IMR-90 (cell line): ENCODE data around the gene TAF3. TPM values are rescaled to one million over a fixed set of nuclear protein-coding genes. Genes with fewer than 3 reads are reported as not detected.
A peak's percentile ranks its signal among the peaks of the same experiment; 100 is the strongest.

Source experiments
- ATAC-seq: fragments of 200-7000 bp; cut with Tn5 transposase; 2 replicates; pipeline ENCODE4 v1.9.1; 2020; ENCODE audit warnings: low read depth, mild to moderate bottlenecking, moderate library complexity
- BruUV-seq: library from RNA; stranded (reverse); fragments of 400-500 nt; replicated peaks from 2 replicates; lab custom pipeline; 2021; lab: Mats Ljungman, UMichigan
- CTCF ChIA-PET: fragments of 300-600 bp; formaldehyde crosslinking; extraction: SDS; loops from one replicate; lab custom pipeline; 2021; ENCODE audit warnings: antibody characterized with exemption; lab: Yijun Ruan, JAX
- POLR2A ChIA-PET: fragments of 300-600 bp; sonication (Branson Sonifier 250); formaldehyde crosslinking; loops from one replicate; lab custom pipeline; 2022; ENCODE audit warnings: antibody characterized with exemption; ENCODE audit not compliant: unreplicated experiment; lab: Charles Lee
- DNase-seq: peaks from one replicate; pipeline ENCODE4 v3.0.0; 2013
- H2AFZ ChIP-seq: replicated peaks from 2 replicates; pipeline ENCODE3; 2013; ENCODE audit warnings: low read length, mild to moderate bottlenecking; ENCODE audit not compliant: poor library complexity
- H2AK5ac ChIP-seq: 2 replicates; pipeline ENCODE4 v1.6.1; 2013; ENCODE audit warnings: low read depth, low read length, inconsistent platforms
- H2AK9ac ChIP-seq: replicated peaks from 2 replicates; pipeline ENCODE3; 2013; ENCODE audit warnings: mild to moderate bottlenecking, low read depth, low read length, moderate library complexity; ENCODE audit not compliant: poor library complexity
- H2BK120ac ChIP-seq: 2 replicates; pipeline ENCODE4 v1.6.1; 2013; ENCODE audit warnings: low read depth, low read length, inconsistent platforms
- H2BK15ac ChIP-seq: 3 replicates; pipeline ENCODE4 v1.6.1; 2013; ENCODE audit warnings: low read depth, low read length, inconsistent platforms
- H2BK20ac ChIP-seq: 2 replicates; pipeline ENCODE4 v1.6.1; 2013; ENCODE audit warnings: low read depth, mild to moderate bottlenecking, inconsistent platforms, low read length, moderate library complexity
- H2BK5ac ChIP-seq: 2 replicates; pipeline ENCODE4 v1.6.1; 2013; ENCODE audit warnings: mild to moderate bottlenecking, low read depth, low read length, inconsistent platforms; ENCODE audit not compliant: poor library complexity, severe bottlenecking
- H3K14ac ChIP-seq: replicated peaks from 2 replicates; pipeline ENCODE4 v1.6.1; 2013; ENCODE audit warnings: low read depth, low read length, inconsistent platforms
- H3K18ac ChIP-seq: 2 replicates; pipeline ENCODE4 v1.6.1; 2013; ENCODE audit warnings: low read depth, low read length, control low read depth
- H3K23ac ChIP-seq: 2 replicates; pipeline ENCODE4 v1.6.1; 2013; ENCODE audit warnings: low read depth, low read length, inconsistent platforms
- H3K27ac ChIP-seq: 2 replicates; pipeline ENCODE4 v1.5.1; 2013; ENCODE audit warnings: mild to moderate bottlenecking, control low read depth, low read length; ENCODE audit not compliant: insufficient read depth
- H3K27me3 ChIP-seq: 2 replicates; pipeline ENCODE4 v1.6.1; 2013; ENCODE audit warnings: low read length; ENCODE audit not compliant: control insufficient read depth, insufficient read depth
- H3K36me3 ChIP-seq: 2 replicates; pipeline ENCODE4 v1.6.1; 2013; ENCODE audit warnings: low read length, mixed read lengths; ENCODE audit not compliant: control insufficient read depth, insufficient read depth
- H3K4ac ChIP-seq: 2 replicates; pipeline ENCODE4 v1.6.1; 2013; ENCODE audit warnings: low read depth, low read length, inconsistent platforms
- H3K4me1 ChIP-seq: 2 replicates; pipeline ENCODE4 v1.6.1; 2013; ENCODE audit warnings: low read length, mixed read lengths; ENCODE audit not compliant: control insufficient read depth, insufficient read depth
- H3K4me2 ChIP-seq: 2 replicates; pipeline ENCODE4 v1.6.1; 2013; ENCODE audit warnings: low read depth, mild to moderate bottlenecking, control low read depth, low read length, moderate library complexity
- H3K4me3 ChIP-seq: 2 replicates; pipeline ENCODE4 v1.5.1; 2013; ENCODE audit warnings: low read depth, mild to moderate bottlenecking, control low read depth, low read length, moderate library complexity; ENCODE audit not compliant: insufficient read depth
- H3K56ac ChIP-seq: 2 replicates; pipeline ENCODE4 v1.6.1; 2013; ENCODE audit warnings: low read length, inconsistent platforms; ENCODE audit not compliant: insufficient read depth; ENCODE audit errors: extremely low read depth
- H3K79me1 ChIP-seq, 2 experiments: 2 replicates each; pipeline ENCODE4 v1.6.1; 2013; ENCODE audit warnings: low read length in 2 of 2, inconsistent platforms in 1 of 2, low read depth in 1 of 2
- H3K9ac ChIP-seq: 2 replicates; pipeline ENCODE4 v1.6.1; 2013; ENCODE audit warnings: low read depth, low read length, control low read depth
- H3K9me1 ChIP-seq: 2 replicates; pipeline ENCODE4 v1.6.1; 2013; ENCODE audit warnings: low read length, inconsistent platforms; ENCODE audit not compliant: insufficient read depth
- H3K9me3 ChIP-seq: 2 replicates; pipeline ENCODE4 v1.6.1; 2013; ENCODE audit warnings: low read length; ENCODE audit not compliant: control insufficient read depth, insufficient read depth
- H4K20me1 ChIP-seq: 2 replicates; pipeline ENCODE4 v1.6.1; 2013; ENCODE audit warnings: low read length, inconsistent platforms; ENCODE audit not compliant: insufficient read depth
- H4K5ac ChIP-seq: 2 replicates; pipeline ENCODE4 v1.6.1; 2013; ENCODE audit warnings: mild to moderate bottlenecking, low read depth, low read length, control low read depth
- H4K8ac ChIP-seq, 2 experiments: 2 replicates each; pipeline ENCODE4 v1.6.1; 2013; ENCODE audit warnings: low read depth in 2 of 2, low read length in 2 of 2, control low read depth in 1 of 2, inconsistent platforms in 1 of 2
- H4K91ac ChIP-seq: 2 replicates; pipeline ENCODE4 v1.6.1; 2013; ENCODE audit warnings: low read depth, low read length, inconsistent platforms; ENCODE audit not compliant: insufficient read depth
- FOS ChIP-seq: fragments of 150-350 bp; IDR thresholded peaks from 2 replicates; pipeline ENCODE4 v1.6.1; 2016; ENCODE audit warnings: low read depth, low read length
- WGBS, 2 experiments: methylation state at CpG; one replicate each; pipeline versions ENCODE4 v1.1.5 to v1.1.7; 2013; ENCODE audit warnings: missing lambda C conversion rate in 2 of 2; ENCODE audit not compliant: insufficient read length in 1 of 2; ENCODE audit errors: extremely low coverage in 2 of 2; 5-methylcytosine and 5-hydroxymethylcytosine counted together
- dilution Hi-C: fragments of 300-500 bp; cut with HindIII; formaldehyde crosslinking; loops from one replicate; pipeline ENCODE4 v1.14.3; 2018; ENCODE audit warnings: low sequenced_read_pairs; ENCODE audit not compliant: unreplicated experiment
- in situ Hi-C: fragments of 300-500 bp; cut with MboI; formaldehyde crosslinking; loops from 3 replicates; pipeline ENCODE4 v1.14.3; 2019; ENCODE audit warnings: low sequenced_read_pairs, inconsistent platforms, mixed read lengths
- intact Hi-C: fragments of 100-400 bp; cut with micrococcal nuclease; formaldehyde crosslinking; loops from 2 replicates; pipeline ENCODE4 v1.10.0; 2022
- polyA plus RNA-seq, 3 experiments: library from polyadenylated mRNA; depleted of rRNA; stranded (reverse); fragments of >200 nt; gene quantifications; 2 replicates each; pipeline ENCODE4 v1.2.3, GENCODE V29; 2012; ENCODE audit warnings: low replicate concordance in 1 of 3
- total RNA-seq: library from RNA; depleted of rRNA; stranded (reverse); fragments of >200 nt; gene quantifications from 2 replicates; pipeline ENCODE4 v1.2.3, GENCODE V29; 2012
- TF ChIP-seq, protein P1 (sequence below): fragments of 150-350 bp; IDR thresholded peaks from 2 replicates; pipeline ENCODE4 v1.6.1; 2017; ENCODE audit warnings: mild to moderate bottlenecking, antibody characterized with exemption, low read length, low read depth

Gene TAF3
- total and polyA plus RNA-seq, 2 of the 4 experiments (the other 2 are of a cell fraction) = 1.4 to 2.3 TPM

DNA sequence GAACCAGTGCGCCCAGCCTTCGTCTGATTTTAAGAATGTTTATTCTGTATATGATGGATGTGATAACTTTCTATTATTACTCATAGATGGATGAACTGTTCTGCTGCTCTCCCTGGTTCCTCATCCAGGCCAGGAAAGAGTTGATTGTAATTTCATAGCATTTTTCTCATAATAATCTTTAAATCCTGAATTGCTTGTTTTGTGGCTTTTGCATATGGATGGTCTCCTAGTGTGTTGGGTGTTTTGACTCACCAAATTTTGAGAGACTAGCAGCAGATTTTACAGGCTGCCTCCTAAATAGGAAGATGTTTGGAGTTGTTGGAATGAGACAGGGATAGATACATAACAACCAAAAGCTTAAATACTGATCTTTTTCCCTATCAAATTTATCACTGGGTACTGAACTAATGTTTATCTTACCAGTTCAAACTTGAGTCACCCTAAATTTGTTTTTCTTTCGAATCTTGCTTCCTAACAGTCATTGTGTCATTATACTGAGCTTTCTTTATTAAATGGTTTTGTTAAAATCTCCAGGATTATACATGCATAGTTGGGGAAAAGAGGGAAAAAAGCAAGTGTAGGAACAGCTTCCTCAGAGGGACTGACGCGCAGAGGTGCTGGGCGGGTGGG lies 130.2 kb downstream of the TAF3 start:
- H3K9me1 ChIP-seq = peaks cover 17% of the 10 kb centered on the region
- 0 out of 2 replicates have a peak overlapping the region, but pooled peaks have one; percentile 14 for H3K56ac ChIP-seq
- peak overlapping the region; percentile 65 for H2AK5ac ChIP-seq
- peak overlapping the region; percentile 33 for H3K4me2 ChIP-seq
- peak overlapping the region; percentile 72; the same call in 2 of the 3 replicates for H2BK15ac ChIP-seq
- H3K36me3 ChIP-seq = no peaks in the 10 kb centered on the region
- peaks cover 15 to 58% of the 10 kb centered on the region in 2 experiments for H3K79me1 ChIP-seq
- 0 out of 2 replicates have a peak overlapping the region, but pooled peaks have one; percentile 2 for H3K9ac ChIP-seq
- H3K4me3 ChIP-seq = no peak overlapping the region
- H2BK20ac ChIP-seq = peak overlapping the region; percentile 88
- peak; percentile 65 for ATAC-seq
- H2BK120ac ChIP-seq = peak overlapping the region; percentile 90
- no peaks in the 10 kb centered on the region; the same call in 1 of the 2 replicates for H3K9me3 ChIP-seq
- H4K5ac ChIP-seq = peak overlapping the region; percentile 60
- dilution Hi-C loops (no loop called here), in situ Hi-C loops (no loop called here), intact Hi-C loops (loop anchor here (2.0 kb wide), 1 partner anchor 322 kb away; no protein-coding TSS in a partner anchor)
- H2AK9ac ChIP-seq = peak overlapping the region; percentile 66
- H3K14ac ChIP-seq = peak overlapping the region; percentile 37; the same call in 1 of the 2 replicates
- peak overlapping the region; percentile 67 for H4K91ac ChIP-seq
- peak; percentile 79 for DNase-seq
- H3K23ac ChIP-seq = peak overlapping the region; percentile 85; the same call in 1 of the 2 replicates
- H3K18ac ChIP-seq = peak overlapping the region; percentile 56
- H4K8ac ChIP-seq = peak overlapping the region; percentile 55 to 86; a peak in 3 of 4 replicates
- H4K20me1 ChIP-seq = no peaks in the 10 kb centered on the region
- H3K4me1 ChIP-seq = peaks cover 20% of the 10 kb centered on the region
- TF ChIP-seq, protein P1, sequence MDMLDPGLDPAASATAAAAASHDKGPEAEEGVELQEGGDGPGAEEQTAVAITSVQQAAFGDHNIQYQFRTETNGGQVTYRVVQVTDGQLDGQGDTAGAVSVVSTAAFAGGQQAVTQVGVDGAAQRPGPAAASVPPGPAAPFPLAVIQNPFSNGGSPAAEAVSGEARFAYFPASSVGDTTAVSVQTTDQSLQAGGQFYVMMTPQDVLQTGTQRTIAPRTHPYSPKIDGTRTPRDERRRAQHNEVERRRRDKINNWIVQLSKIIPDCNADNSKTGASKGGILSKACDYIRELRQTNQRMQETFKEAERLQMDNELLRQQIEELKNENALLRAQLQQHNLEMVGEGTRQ = no peak
- TF ChIP-seq FOS = 0 out of 2 replicates have a peak, but pooled peaks have one; percentile 1
- ChIA-PET POLR2A (no interaction called here), CTCF (interaction anchor here (1.0 kb wide), 1 partner anchor 77 kb away, joined by 5 read pairs; no protein-coding TSS in a partner anchor)
- peak overlapping the region; percentile 80 for H3K27ac ChIP-seq
- no CpG with 5 or more reads among the region's 6 CpGs for WGBS, 2 experiments
- BruUV-seq = no TSS peak
- no peak overlapping the region for H2AFZ ChIP-seq
- peak overlapping the region; percentile 36 for H2BK5ac ChIP-seq
- peak overlapping the region; percentile 86 for H3K4ac ChIP-seq
- no peaks in the 10 kb centered on the region for H3K27me3 ChIP-seq
